Suppressor macrophage treated with lipopolysaccharide for 4 hours (primary cell): ENCODE measurements around the gene RAE1.
A peak's percentile ranks its signal among the peaks of the same experiment; 100 is the strongest.

Source experiments
- DNase-seq: peaks from one replicate; pipeline ENCODE4 v3.0.0-alpha.2; 2020

The RAE1 gene

GRCh38 chr20:57372581-57373350 is 21.7 kb downstream of the RAE1 start:
- DNase-seq: no peak

GRCh38 chr20:57374343-57374930 is 23.4 kb downstream of the RAE1 start:
- no peak for DNase-seq

GRCh38 chr20:57374931-57375651 is 24.0 kb downstream of the RAE1 start:
- DNase-seq: peak; percentile 81

- DNase-seq: no peak
Observed at GRCh38 chr20:57375652-57376230, 24.7 kb downstream of the RAE1 start.

GRCh38 chr20:57377350-57377749 is 26.3 kb downstream of the RAE1 start:
- no peak for DNase-seq

DNA sequence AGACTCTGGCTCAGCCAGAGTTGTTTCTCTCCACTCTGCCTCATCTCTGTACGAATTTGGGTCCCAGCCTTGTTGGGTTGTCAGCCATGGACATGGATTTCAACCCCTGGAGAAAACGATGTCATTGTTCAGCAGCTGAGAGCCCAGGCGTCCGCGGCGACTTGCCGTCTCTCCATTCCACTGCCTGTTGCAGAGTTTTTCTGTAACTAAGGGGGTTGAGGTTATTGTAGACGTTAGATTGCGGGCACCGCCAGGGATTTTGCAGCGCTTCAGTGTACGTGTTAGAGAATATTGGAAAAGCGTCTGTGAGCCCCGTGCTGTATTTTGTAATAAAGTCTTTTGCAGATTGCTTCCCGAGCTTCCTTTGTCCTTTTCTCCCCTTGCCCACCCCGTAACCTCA is 27.1 kb downstream of the RAE1 start:
- DNase-seq: no peak

DNA sequence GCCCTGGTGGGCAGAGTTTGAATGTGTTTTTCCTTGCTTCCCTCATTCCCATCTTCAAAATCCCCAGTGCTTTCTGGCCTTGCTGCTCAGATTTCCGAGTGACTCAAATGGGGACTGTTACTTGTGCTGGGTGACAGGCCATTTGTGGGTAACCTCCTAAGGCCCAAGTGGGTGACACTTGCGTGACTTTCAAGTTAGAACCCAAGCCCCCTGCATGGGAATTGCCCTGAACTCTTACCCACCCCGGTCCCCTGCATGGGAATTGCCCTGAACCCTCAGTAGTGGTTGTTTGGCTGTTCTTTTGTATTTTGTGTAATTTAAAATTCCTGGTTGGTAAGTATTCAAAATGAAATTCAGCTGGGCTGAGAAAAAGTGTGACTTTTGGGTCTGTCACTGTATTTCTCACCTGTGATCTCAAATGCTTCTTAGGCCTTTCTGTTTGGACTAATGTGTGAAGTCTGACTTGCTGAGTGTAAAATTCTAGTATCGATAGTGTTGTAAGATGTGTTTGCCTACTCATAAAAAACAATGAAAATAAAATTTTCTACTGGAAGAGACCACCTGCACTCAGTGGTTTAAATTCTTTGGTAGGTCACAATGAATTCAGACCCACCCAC is 27.7 kb downstream of the RAE1 start:
- no peak for DNase-seq

GRCh38 chr20:57379263-57379647 is 28.2 kb downstream of the RAE1 start:
- no peak for DNase-seq

- no peak for DNase-seq
Observed at GRCh38 chr20:57380081-57380750, 29.2 kb downstream of the RAE1 start.

DNA sequence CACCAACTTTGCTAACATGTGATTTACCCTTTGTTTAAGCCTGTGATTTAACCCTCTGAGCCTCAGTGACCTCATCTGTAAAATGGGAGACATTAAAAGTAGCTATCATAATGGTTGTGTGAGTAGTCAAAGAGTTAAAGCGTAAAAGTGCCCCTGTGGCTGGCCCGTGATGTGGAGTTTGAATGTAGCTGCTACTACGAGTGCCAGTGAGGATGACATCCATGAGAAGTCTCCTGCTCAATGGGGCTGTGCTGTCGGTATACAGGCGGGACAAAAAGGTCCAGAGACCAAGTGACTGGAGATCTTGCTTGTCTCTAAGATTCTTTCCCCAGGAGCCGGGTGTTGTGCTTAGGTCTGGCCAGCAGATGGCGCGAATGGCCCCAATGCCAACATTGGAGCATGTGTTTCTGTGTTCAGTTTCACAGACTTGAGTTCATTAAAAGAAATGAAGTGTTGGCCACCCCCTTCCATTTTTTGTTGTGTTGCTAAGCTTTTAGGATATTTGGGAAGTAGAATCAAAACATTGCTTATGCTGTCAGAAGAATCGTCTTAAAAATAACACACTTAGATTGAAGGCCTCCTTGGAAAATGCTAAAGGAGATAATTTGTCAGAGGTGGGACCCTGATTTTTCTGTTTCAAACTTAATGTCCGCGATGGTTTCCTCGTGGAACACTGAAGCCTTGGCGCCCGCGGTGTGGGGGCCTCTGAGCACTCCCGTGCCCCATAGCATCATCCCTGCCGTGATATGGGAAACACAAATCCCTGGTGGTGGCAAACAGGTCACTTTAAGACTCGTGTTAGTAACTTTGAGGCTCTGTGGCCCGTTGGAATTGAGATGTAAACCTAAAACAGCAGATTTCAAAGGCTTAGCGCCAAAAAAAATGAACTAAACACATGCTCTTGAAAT is 30.8 kb downstream of the RAE1 start:
- peak; percentile 86 for DNase-seq

DNA sequence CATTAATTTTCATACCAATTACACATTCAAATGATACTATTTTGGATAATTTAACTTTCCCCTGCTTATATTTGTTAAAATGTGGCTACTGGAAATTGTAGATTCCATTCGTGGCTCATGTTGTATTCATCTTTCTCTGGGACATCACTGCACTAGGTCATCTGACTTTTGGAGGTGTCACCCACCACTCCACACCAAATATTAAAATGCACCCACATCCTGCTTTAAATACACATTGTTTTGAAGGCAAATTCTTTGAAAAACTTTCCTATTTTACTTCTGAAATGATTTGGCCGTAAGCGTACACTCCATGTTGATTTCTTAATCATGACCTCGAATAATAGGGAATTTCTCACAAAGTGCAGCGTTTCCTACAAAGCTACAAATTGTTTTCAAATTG is 31.5 kb downstream of the RAE1 start:
- DNase-seq: no peak

DNA sequence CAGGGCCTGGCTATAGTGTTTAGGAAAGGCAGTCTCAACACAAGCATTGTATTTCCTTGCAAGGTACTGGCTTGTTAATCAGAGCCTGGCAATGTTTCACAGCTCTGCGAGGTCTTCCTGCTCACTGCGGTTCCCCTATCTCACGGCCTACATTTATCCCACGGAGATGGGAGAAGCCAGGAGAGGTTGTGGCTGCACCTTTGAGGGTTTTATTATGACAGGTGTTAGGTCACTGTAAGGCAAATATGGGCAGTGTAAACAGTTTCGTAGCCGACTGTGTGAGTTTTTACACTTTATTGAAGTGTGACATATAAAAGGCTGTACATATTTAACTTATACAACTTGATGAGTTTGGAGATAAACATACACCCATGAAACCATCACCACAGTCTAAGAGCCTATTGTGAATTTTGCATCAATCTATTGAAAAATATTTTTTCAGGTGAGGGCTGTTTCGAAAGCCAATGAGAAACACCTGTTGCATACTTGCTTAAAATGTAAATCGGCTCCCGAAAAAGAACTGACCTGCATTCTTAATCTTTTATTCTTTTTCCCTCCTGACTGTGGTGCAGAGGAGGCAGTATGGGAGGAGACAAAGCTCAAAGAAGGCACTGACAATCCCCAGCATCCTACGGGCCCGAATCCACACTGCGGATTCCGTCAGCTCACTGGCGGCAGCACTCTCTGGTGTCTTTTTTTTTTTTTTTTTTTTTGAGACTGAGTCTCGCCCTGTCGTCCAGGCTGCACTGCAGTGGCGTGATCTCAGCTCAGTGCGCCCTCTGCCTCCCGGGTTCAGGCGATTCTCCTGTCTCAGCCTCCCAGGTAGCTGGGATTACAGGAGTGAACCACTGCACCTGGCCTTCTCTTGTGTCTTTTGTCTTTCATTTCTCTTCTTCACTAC is 32.6 kb downstream of the RAE1 start:
- DNase-seq: no peak

DNA sequence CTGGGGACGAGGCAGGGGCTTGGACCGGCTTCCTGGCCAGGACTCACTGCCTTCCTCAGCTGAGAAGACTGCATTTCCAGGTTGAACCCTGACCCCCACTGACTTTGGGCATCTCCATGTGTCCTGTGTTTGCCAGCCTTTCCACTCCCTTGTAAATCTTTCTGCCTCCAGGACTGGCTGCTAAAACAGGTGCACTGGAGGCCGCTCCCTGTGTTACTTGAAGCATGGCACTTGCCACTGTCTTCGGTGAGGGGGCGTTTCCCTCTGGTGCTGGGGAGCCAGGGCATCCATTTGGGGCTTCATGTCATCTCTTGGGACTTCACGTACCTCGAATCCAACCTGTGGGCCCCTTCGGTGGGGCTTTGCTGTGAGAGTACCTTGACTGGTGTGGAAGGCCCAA is 33.4 kb downstream of the RAE1 start:
- no peak for DNase-seq

- DNase-seq: no peak
Observed at GRCh38 chr20:57384953-57385761, 34.1 kb downstream of the RAE1 start.

- no peak for DNase-seq
Observed at GRCh38 chr20:57385940-57386339, 34.9 kb downstream of the RAE1 start.

DNA sequence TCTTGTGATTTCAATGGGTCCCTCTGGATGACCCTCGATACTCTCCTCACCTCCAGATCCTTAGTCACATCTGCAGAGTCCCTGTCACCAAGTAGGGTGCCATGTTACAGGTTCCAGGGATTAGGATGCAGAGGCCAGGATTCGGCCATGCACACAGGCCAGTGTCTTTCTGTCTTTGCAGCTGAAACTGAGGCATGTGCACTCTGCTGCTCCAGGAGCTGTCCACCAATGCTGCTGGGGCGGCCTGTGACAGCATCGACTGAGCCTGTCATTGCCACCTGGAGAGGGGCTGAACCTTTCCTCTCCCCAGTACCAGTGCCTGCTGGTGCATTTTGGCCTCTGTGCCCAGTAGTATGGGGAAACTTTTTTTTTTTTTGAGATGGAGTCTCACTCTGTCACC is 35.7 kb downstream of the RAE1 start:
- no peak for DNase-seq

DNA sequence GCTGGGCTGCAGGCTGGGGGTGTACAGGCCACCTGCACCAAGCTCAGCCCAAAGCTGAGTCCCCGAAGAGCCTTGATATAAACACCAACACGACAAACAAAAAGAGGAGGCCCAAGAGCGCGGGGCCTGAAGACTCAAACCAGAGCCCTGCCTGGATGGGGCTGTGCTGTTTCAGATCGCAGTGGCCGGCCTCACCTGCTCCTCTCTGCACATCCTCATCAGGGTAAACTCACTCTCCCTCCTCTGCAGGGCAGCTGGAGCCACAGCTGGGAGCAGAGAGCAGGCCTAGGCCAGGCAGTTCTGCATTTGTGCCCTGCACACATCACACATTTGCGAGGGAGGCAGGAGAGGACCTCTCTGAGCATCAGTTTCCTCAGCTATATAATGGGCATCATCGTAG is 36.4 kb downstream of the RAE1 start:
- DNase-seq: no peak

GRCh38 chr20:57387945-57388371 is 36.9 kb downstream of the RAE1 start:
- no peak for DNase-seq

DNA sequence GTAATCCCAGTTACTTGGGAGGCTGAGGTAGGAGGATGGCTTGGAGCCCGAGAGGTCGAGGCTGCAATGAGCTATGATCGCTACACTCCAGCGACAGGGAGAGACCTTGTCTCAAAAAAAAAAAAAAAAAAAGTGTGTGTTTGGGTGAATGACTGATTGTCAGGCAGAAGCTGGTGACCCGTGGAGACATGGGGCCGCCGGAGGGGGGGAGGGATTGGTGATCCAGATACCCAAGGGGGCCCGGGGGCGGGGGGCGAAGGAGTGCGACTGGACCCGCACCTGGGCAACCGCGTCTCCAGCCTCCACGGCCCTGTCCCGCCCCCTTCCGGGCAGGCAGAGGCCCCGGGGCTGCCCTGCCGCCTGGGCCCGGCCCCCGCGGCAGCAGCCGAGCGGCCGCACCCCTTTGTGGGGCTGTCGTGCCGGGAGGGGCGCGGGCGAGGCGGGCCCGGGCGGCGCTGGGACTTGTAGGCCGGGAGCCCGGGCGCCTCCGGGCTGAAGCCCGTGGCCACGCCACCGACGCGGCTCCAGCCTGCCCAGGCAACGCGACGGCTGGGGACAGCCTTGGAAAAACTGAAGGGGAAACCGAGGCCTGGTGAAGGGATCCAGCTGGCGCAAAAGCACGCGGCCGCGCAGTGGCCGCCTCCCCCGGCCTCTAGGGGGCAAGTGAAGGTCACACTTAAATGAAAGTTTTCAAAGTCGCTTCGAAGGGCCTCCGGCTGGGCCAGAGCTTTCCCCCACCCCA is 38.1 kb downstream of the RAE1 start:
- peak; percentile 32 for DNase-seq
